ENCODE results near the gene P2RY14.

DNA sequence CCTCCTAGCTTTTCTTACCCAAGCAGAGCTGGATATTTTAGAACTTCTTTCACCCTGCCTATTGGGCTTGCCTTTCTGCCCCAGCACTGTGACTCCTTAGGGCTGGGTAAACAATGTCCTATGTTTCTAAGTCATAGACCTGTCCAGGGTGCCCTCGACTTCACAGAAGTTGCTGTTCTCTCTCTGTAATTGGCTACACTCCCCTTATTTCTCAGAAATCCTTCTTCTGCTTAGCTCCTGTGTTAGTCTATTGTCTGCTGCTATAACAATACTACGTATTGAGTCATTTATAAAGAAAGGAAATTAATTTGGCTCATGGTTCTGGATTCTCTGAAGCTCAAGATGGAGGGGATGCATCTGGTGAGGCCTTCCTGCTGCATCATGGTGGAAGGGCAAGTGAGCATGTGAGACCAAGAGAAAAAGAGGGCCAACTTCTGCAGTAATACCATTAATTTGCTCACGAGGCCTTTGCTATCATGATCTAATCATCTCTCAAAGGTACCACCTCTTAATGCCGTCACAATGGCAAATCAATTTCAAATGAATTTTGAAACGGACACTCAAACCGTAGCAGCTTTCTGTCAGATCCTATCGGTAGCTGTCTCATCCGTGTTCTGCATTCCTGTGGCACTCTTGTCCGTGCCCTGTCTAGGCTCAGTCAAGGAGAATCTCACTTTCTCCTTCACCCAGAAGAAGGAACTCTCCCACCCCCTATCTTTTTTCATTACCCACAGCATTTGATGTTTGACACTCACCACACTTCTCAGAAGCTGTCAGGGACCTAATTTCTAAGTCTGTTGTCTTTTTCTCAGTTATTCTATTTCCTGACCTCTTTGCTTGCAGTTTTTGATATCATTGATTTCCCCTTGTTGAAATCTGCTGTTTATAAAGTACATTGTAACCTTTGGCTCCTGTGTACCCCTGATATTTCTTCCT is 53.0 kb downstream of the P2RY14 start:
- TF ChIP-seq, protein P1, sequence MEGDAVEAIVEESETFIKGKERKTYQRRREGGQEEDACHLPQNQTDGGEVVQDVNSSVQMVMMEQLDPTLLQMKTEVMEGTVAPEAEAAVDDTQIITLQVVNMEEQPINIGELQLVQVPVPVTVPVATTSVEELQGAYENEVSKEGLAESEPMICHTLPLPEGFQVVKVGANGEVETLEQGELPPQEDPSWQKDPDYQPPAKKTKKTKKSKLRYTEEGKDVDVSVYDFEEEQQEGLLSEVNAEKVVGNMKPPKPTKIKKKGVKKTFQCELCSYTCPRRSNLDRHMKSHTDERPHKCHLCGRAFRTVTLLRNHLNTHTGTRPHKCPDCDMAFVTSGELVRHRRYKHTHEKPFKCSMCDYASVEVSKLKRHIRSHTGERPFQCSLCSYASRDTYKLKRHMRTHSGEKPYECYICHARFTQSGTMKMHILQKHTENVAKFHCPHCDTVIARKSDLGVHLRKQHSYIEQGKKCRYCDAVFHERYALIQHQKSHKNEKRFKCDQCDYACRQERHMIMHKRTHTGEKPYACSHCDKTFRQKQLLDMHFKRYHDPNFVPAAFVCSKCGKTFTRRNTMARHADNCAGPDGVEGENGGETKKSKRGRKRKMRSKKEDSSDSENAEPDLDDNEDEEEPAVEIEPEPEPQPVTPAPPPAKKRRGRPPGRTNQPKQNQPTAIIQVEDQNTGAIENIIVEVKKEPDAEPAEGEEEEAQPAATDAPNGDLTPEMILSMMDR (IDR thresholded peaks at IDR 0.05) = no peak
- no peak for TF ChIP-seq POLR2A (IDR thresholded peaks at IDR 0.05)
